ENCODE data around the gene YEATS4. TPM values are rescaled to one million over a fixed set of nuclear protein-coding genes. Genes with fewer than 3 reads are reported as not detected.

YEATS4 gene
- total and polyA plus RNA-seq, 2 experiments from 2014 or later: 17.2 to 60.4 TPM

GRCh38 chr12:69350002-69350626 lies 9.4 kb upstream of the YEATS4 start:
- in situ Hi-C loops (cut with MboI): no loop called here
- WGBS, 2 experiments (ENCODE audit: low coverage in 1 of 2, low lambda C conversion rate in 2 of 2, missing lambda C conversion rate in 2 of 2): 68% methylated on average over 2 of the region's 2 CpGs
- H3K36me3 ChIP-seq (ENCODE audit: low read depth): no peaks in the 10 kb centered on the region

DNA sequence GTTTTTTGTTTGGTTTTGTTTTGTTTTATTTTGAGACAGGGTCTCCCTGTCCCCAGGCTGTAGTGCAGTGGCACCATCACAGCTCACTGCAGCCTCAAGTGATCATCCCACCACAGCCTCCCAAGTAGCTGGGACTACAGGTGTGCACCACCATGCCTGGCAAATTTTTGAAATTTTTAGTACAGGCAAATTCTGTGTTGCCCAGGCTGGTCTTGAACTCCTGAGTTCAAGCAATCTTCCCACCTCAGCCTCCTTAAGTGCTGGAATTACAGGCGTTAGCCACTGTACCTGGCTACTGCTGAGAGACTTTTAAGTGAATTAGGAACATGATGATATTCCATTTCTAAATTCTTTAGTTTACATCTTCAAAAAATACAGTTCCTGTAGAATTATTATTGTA lies 8.8 kb upstream of the YEATS4 start:
- WGBS, 2 experiments (ENCODE audit: low coverage in 1 of 2, low lambda C conversion rate in 2 of 2, missing lambda C conversion rate in 2 of 2): 69 to 73% methylated on average over 1 of the region's 1 CpG
- in situ Hi-C loops (cut with MboI): no loop called here
- H3K79me2 ChIP-seq (ENCODE audit: insufficient read depth): no peaks in the 10 kb centered on the region
- H3K4me2 ChIP-seq (ENCODE audit: unreplicated experiment): no peak overlapping the region
- H4K20me1 ChIP-seq (ENCODE audit: insufficient read depth): no peaks in the 10 kb centered on the region
- H3K27me3 ChIP-seq (replicated peaks; ENCODE audit: insufficient read depth): peaks cover 17% of the 10 kb centered on the region
- no peaks in the 10 kb centered on the region for H3K36me3 ChIP-seq (ENCODE audit: low read depth)
- TF ChIP-seq EZH2 (IDR thresholded peaks at IDR 0.05; ENCODE audit: insufficient read depth, poor library complexity, severe bottlenecking): no peak
- TF ChIP-seq EZH2phosphoT487 (IDR thresholded peaks at IDR 0.05; ENCODE audit: insufficient read depth, low read depth): no peak
- no peak overlapping the region for H3K4me3 ChIP-seq
- no peak overlapping the region for H3K27ac ChIP-seq
- no peaks in the 10 kb centered on the region for H3K9me3 ChIP-seq (ENCODE audit: low read depth)
- H3K9ac ChIP-seq: no peak overlapping the region
- no peaks in the 10 kb centered on the region for H3K9me2 ChIP-seq (ENCODE audit: insufficient read depth)
- no peaks in the 10 kb centered on the region for H3K4me1 ChIP-seq (ENCODE audit: insufficient read depth)
- no peak for DNase-seq
- H3F3A ChIP-seq (ENCODE audit: insufficient read depth): no peaks in the 10 kb centered on the region
- no peak overlapping the region for H2AFZ ChIP-seq

More at GRCh38 chr12:69350002-69350626, 9.4 kb upstream of the YEATS4 start:
- no peak overlapping the region for H2AFZ ChIP-seq
- no peaks in the 10 kb centered on the region for H3K9me2 ChIP-seq (ENCODE audit: insufficient read depth)
- H3K79me2 ChIP-seq (ENCODE audit: insufficient read depth): no peaks in the 10 kb centered on the region
- TF ChIP-seq EZH2phosphoT487 (IDR thresholded peaks at IDR 0.05; ENCODE audit: insufficient read depth, low read depth) (no peak), EZH2 (IDR thresholded peaks at IDR 0.05; ENCODE audit: insufficient read depth, poor library complexity, severe bottlenecking) (no peak)
- peaks cover 17% of the 10 kb centered on the region for H3K27me3 ChIP-seq (replicated peaks; ENCODE audit: insufficient read depth)
- no peak overlapping the region for H3K9ac ChIP-seq
- no peaks in the 10 kb centered on the region for H3F3A ChIP-seq (ENCODE audit: insufficient read depth)
- no peak overlapping the region for H3K27ac ChIP-seq
- H3K9me3 ChIP-seq (ENCODE audit: low read depth): no peaks in the 10 kb centered on the region
- H3K4me1 ChIP-seq (ENCODE audit: insufficient read depth): no peaks in the 10 kb centered on the region
- no peaks in the 10 kb centered on the region for H4K20me1 ChIP-seq (ENCODE audit: insufficient read depth)
- H3K4me2 ChIP-seq (ENCODE audit: unreplicated experiment): no peak overlapping the region
- no peak overlapping the region for H3K4me3 ChIP-seq
- no peak for DNase-seq

GRCh38 chr12:69351462-69352236 lies 7.9 kb upstream of the YEATS4 start:
- in situ Hi-C loops (cut with MboI): no loop called here
- no peak for TF ChIP-seq EZH2 (IDR thresholded peaks at IDR 0.05; ENCODE audit: insufficient read depth, poor library complexity, severe bottlenecking)
- no peak for TF ChIP-seq EZH2phosphoT487 (IDR thresholded peaks at IDR 0.05; ENCODE audit: insufficient read depth, low read depth)
- H3K36me3 ChIP-seq (ENCODE audit: low read depth): no peaks in the 10 kb centered on the region
- no peaks in the 10 kb centered on the region for H3K9me2 ChIP-seq (ENCODE audit: insufficient read depth)
- H3K9ac ChIP-seq: no peak overlapping the region
- H3K4me2 ChIP-seq (ENCODE audit: unreplicated experiment): no peak overlapping the region
- H2AFZ ChIP-seq: no peak overlapping the region
- WGBS, 2 experiments (ENCODE audit: low coverage in 1 of 2, low lambda C conversion rate in 2 of 2, missing lambda C conversion rate in 2 of 2): 59 to 61% methylated on average over 2 of the region's 2 CpGs
- no peaks in the 10 kb centered on the region for H4K20me1 ChIP-seq (ENCODE audit: insufficient read depth)
- DNase-seq: no peak
- H3F3A ChIP-seq (ENCODE audit: insufficient read depth): no peaks in the 10 kb centered on the region
- no peaks in the 10 kb centered on the region for H3K9me3 ChIP-seq (ENCODE audit: low read depth)
- H3K27ac ChIP-seq: no peak overlapping the region
- peaks cover 17% of the 10 kb centered on the region for H3K27me3 ChIP-seq (replicated peaks; ENCODE audit: insufficient read depth)
- no peaks in the 10 kb centered on the region for H3K79me2 ChIP-seq (ENCODE audit: insufficient read depth)
- H3K4me1 ChIP-seq (ENCODE audit: insufficient read depth): no peaks in the 10 kb centered on the region
- no peak overlapping the region for H3K4me3 ChIP-seq

- Histone ChIP-seq H3K27ac (no peak overlapping the region), H3K9ac (no peak overlapping the region), H3K4me2 (ENCODE audit: unreplicated experiment) (no peak overlapping the region), H4K20me1 (ENCODE audit: insufficient read depth) (no peaks in the 10 kb centered on the region), H2AFZ (no peak overlapping the region), H3K9me2 (ENCODE audit: insufficient read depth) (no peaks in the 10 kb centered on the region), H3K36me3 (ENCODE audit: low read depth) (no peaks in the 10 kb centered on the region), H3K27me3 (replicated peaks; ENCODE audit: insufficient read depth) (peaks cover 17% of the 10 kb centered on the region), H3K79me2 (ENCODE audit: insufficient read depth) (no peaks in the 10 kb centered on the region), H3K4me1 (ENCODE audit: insufficient read depth) (no peaks in the 10 kb centered on the region), H3K4me3 (no peak overlapping the region), H3F3A (ENCODE audit: insufficient read depth) (no peaks in the 10 kb centered on the region), H3K9me3 (ENCODE audit: low read depth) (no peaks in the 10 kb centered on the region)
- no peak for DNase-seq
- TF ChIP-seq EZH2phosphoT487 (IDR thresholded peaks at IDR 0.05; ENCODE audit: insufficient read depth, low read depth) (no peak), EZH2 (IDR thresholded peaks at IDR 0.05; ENCODE audit: insufficient read depth, poor library complexity, severe bottlenecking) (no peak)
- 83 to 96% methylated on average over 5 of the region's 5 CpGs for WGBS, 2 experiments (ENCODE audit: low coverage in 1 of 2, low lambda C conversion rate in 2 of 2, missing lambda C conversion rate in 2 of 2)
- in situ Hi-C loops (cut with MboI): no loop called here
Observed at GRCh38 chr12:69352904-69353303, 6.6 kb upstream of the YEATS4 start.
